Peyer's patch (tissue), 4 donors: ENCODE measurements around the gene RXFP4. TPM values are rescaled to one million over a fixed set of nuclear protein-coding genes. Genes with fewer than 3 reads are reported as not detected.
"Not testable (repeated sequence)": the region's sequence is repeated elsewhere in the genome, so short reads cannot be mapped to it uniquely, and the experiment has no call there.

Experiments
- DNase-seq, 3 donors: peaks; one replicate each; pipeline ENCODE4 v3.0.0-alpha.2; 2017 to 2019
- H3K27ac ChIP-seq, 4 donors: fragments of 200-600 bp; sonication (generic); one replicate each; pipeline ENCODE4 v1.5.1; 2016 to 2019
- H3K27me3 ChIP-seq, 2 donors: fragments of 200-600 bp; sonication (generic); one replicate each; pipeline ENCODE4 v1.5.1; 2019
- H3K36me3 ChIP-seq, 3 donors: fragments of 200-600 bp; sonication (generic); one replicate each; pipeline ENCODE4 v1.5.1; 2016 to 2019
- H3K4me1 ChIP-seq, 4 donors: fragments of 200-600 bp; sonication (generic); one replicate each; pipeline ENCODE4 v1.5.1; 2016 to 2019
- H3K4me3 ChIP-seq, 4 donors: fragments of 200-600 bp; sonication (generic); 1 replicate in 3 of 4; 2 replicates in 1 of 4; pipeline ENCODE4 v1.5.1; 2016 to 2019; ENCODE audit warnings: mild to moderate bottlenecking in 1 of 4
- H3K9me3 ChIP-seq, 4 donors: fragments of 200-600 bp; sonication (generic); one replicate each; pipeline ENCODE4 v1.5.1; 2016 to 2019; ENCODE audit warnings: mild to moderate bottlenecking in 1 of 4
- CTCF ChIP-seq, 6 experiments: fragments of 450-650 bp in 4 of 6; fragments of 200-600 bp in 2 of 6; sonication (generic) in 1 of 6; IDR thresholded peaks; one replicate each; pipeline ENCODE4 v1.5.1; 2017 to 2019; ENCODE audit warnings: antibody characterized with exemption in 6 of 6, mild to moderate bottlenecking in 3 of 6, moderate library complexity in 1 of 6
- POLR2A ChIP-seq, 2 donors: fragments of 450-650 bp; IDR thresholded peaks; one replicate each; pipeline ENCODE4 v1.5.1; 2017; ENCODE audit warnings: antibody characterized with exemption in 2 of 2, mild to moderate bottlenecking in 2 of 2, moderate library complexity in 2 of 2
- small RNA-seq, 2 donors: library from RNA; depleted of rRNA; stranded (forward); fragments of <200 nt; gene quantifications; one replicate each; pipeline ENCODE3, GENCODE V24; 2016
- total RNA-seq, 4 donors: library from RNA; depleted of rRNA; stranded (reverse); fragments of >200 nt; gene quantifications; one replicate each; pipeline ENCODE4 v1.1.0, GENCODE V29; 2016

Gene RXFP4
- total RNA-seq, 4 donors from 2014 or later, result 2.3 TPM; not detected in 3

GRCh38 chr1:155984341-155984740 is 42.9 kb downstream of the RXFP4 start:
- H3K36me3 ChIP-seq, result no peaks in the 10 kb centered on the region
- H3K4me3 ChIP-seq, result no peak overlapping the region
- no peaks in the 10 kb centered on the region for H3K27me3 ChIP-seq
- no peaks in the 10 kb centered on the region for H3K9me3 ChIP-seq
- H3K27ac ChIP-seq, result peak overlapping the region; percentile 28 to 99 (median 97)
- H3K4me1 ChIP-seq, result peaks cover 5 to 43% (median 28%) of the 10 kb centered on the region in 4 donors
- DNase-seq, result no peak
- TF ChIP-seq CTCF (IDR thresholded peaks at IDR 0.05), result no peak
- TF ChIP-seq POLR2A (IDR thresholded peaks at IDR 0.05), result no peak

GRCh38 chr1:155984903-155985645 is 43.6 kb downstream of the RXFP4 start:
- not testable (repeated sequence) for DNase-seq, H3K36me3 ChIP-seq, H3K27me3 ChIP-seq, H3K9me3 ChIP-seq, H3K4me3 ChIP-seq
- peak overlapping the region in 1 of 4 donors; percentile 28 for H3K27ac ChIP-seq
- H3K4me1 ChIP-seq, result peaks cover 1 to 35% (median 28%) of the 10 kb centered on the region in 4 donors

GRCh38 chr1:155989242-155990004 is 48.0 kb downstream of the RXFP4 start:
- no peaks in the 10 kb centered on the region for H3K27me3 ChIP-seq
- H3K36me3 ChIP-seq, result no peaks in the 10 kb centered on the region
- peak; percentile 69 to 85 (median 79) for DNase-seq
- H3K4me1 ChIP-seq, result peaks cover 0 to 12% (median 8%) of the 10 kb centered on the region in 4 donors
- no peaks in the 10 kb centered on the region for H3K9me3 ChIP-seq
- TF ChIP-seq POLR2A (IDR thresholded peaks at IDR 0.05), result no peak
- TF ChIP-seq CTCF (IDR thresholded peaks at IDR 0.05), result peak; percentile 94 to 98 (median 98)
- H3K4me3 ChIP-seq, result peak overlapping the region in 3 of 4 donors; percentile 4 to 29 (median 6)
- peak overlapping the region in 2 of 4 donors; percentile 42 to 62 for H3K27ac ChIP-seq

DNA sequence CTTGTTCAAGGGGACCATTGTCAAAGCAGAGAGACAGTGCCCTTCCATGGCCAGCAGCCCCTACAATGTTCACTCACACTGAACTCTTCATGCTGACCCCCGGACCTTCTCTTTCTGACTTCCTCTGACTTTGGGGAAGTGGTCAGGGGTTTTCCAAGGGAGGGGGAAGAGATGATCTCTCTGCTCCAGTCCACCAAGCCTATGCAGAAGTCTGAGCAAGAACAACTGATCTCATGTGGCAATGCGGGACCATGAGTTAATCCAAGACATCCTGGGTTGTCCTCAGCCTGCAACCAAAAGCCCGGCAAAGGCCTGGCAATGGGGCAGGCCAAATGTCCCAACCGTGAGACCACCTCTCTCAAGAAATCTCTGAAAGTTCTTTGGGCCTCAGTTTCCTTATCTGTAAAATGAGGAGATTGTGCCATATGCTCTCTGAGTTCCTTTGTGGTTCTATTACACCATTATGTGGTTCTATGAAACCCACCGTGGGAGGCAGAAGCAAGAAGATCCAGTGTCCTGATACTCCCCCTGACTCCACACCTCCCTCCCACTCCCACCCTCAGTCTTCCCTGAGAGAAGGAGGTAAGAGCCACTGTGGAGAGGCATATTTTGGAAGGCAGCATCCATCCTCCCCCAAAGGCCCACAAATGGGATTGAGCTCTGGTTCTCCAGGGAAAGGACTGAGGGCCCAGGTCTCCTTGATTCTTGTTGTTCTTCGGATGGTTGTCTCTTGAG is 48.7 kb downstream of the RXFP4 start:
- no peak for DNase-seq
- peak overlapping the region in 2 of 4 donors; percentile 13 to 42 for H3K27ac ChIP-seq
- H3K4me3 ChIP-seq, result no peak overlapping the region
- TF ChIP-seq POLR2A (IDR thresholded peaks at IDR 0.05) (no peak), CTCF (IDR thresholded peaks at IDR 0.05) (no peak)
- H3K9me3 ChIP-seq, result no peaks in the 10 kb centered on the region
- no peaks in the 10 kb centered on the region for H3K27me3 ChIP-seq
- H3K4me1 ChIP-seq, result peaks cover 0 to 12% (median 8%) of the 10 kb centered on the region in 4 donors
- H3K36me3 ChIP-seq, result no peaks in the 10 kb centered on the region

Small RNAs within 50 kb of the gene (small RNA-seq; reads per million reads assigned to genes)
- gene MIR6738 (0 reads per million in 2 donors), gene RF00015 (0 reads per million in 2 donors), gene SCARNA4 (0 reads per million in 2 donors), gene SNORA80E (50.8 to 83.9 reads per million in 2 donors)

Other genes starting within 250 kb of the RXFP4 start
- gene GON4L, start 84.4 kb upstream of the RXFP4 start, total RNA-seq, result 100 to 1,000 TPM in 1 of 4 donors, 10 to 100 TPM in 3; 54.1 to 153 (median 71.8) TPM
- 1 to 10 TPM; 2.6 to 9.9 (median 4.7) TPM for gene SYT11, start 82.1 kb upstream of the RXFP4 start, total RNA-seq
- gene RIT1, start 30.3 kb upstream of the RXFP4 start, total RNA-seq, result 10 to 100 TPM; 13.6 to 31.1 (median 17.4) TPM
- 100 to 1,000 TPM in 2 of 4 donors, 10 to 100 TPM in 2; 71.5 to 146 (median 96.4) TPM for gene KHDC4, start 7.2 kb upstream of the RXFP4 start, total RNA-seq
- gene ARHGEF2, start 36.9 kb downstream of the RXFP4 start, total RNA-seq, result 100 to 1,000 TPM; 101 to 239 (median 149) TPM
- gene SSR2, start 79.3 kb downstream of the RXFP4 start, total RNA-seq, result 100 to 1,000 TPM; 133 to 269 (median 202) TPM
- gene UBQLN4, start 112.2 kb downstream of the RXFP4 start, total RNA-seq, result 10 to 100 TPM; 16.3 to 22.5 (median 21.4) TPM
- gene LAMTOR2, start 113.1 kb downstream of the RXFP4 start, total RNA-seq, result 10 to 100 TPM; 40.4 to 75.5 (median 54.1) TPM
- gene RAB25, start 119.5 kb downstream of the RXFP4 start, total RNA-seq, result 100 to 1,000 TPM in 3 of 4 donors, 10 to 100 TPM in 1; 96.6 to 188 (median 146) TPM
- 1 to 10 TPM in 1 of 4 donors, under 1 TPM in 1, not detected in 2; 0.80 to 2.1 TPM for gene MEX3A, start 140.8 kb downstream of the RXFP4 start, total RNA-seq
- gene LMNA, start 173.1 kb downstream of the RXFP4 start, total RNA-seq, result 100 to 1,000 TPM; 201 to 295 (median 211) TPM
- gene SEMA4A, start 211.9 kb downstream of the RXFP4 start, total RNA-seq, result 10 to 100 TPM in 1 of 4 donors, 1 to 10 TPM in 3; 1.5 to 19.0 (median 3.2) TPM